ENCODE data around the gene AKAP10. TPM values are rescaled to one million over a fixed set of nuclear protein-coding genes. Genes with fewer than 3 reads are reported as not detected.
A peak's percentile ranks its signal among the peaks of the same experiment; 100 is the strongest.

The AKAP10 gene
- total and polyA plus RNA-seq, 10 of the 15 experiments (the other 5 are each of a cell fraction or from before 2014, with no cell fraction given), result 4.3 to 23.7 (median 14.7) TPM

GRCh38 chr17:19915245-19915978, 62.2 kb downstream of the AKAP10 start:
- Histone ChIP-seq H3K9ac (ENCODE audit: control insufficient read depth, insufficient read depth, low read length) (no peak overlapping the region), H3K9me3 (replicated peaks; ENCODE audit: control insufficient read depth, insufficient read depth, low read length) (no peaks in the 10 kb centered on the region), H3K4me2 (ENCODE audit: control insufficient read depth, insufficient read depth) (no peak overlapping the region), H3K4me3 (no peak overlapping the region), H4K20me1 (ENCODE audit: control insufficient read depth, insufficient read depth) (no peaks in the 10 kb centered on the region), H3K27ac (ENCODE audit: control insufficient read depth, insufficient read depth) (no peak overlapping the region), H3K79me2 (ENCODE audit: control insufficient read depth, insufficient read depth, low read length) (no peaks in the 10 kb centered on the region), H3K27me3 (replicated peaks in 1 of 2; ENCODE audit: control insufficient read depth in 2 of 2, insufficient read depth in 2 of 2, low read length in 1 of 2) (no peaks in the 10 kb centered on the region), H3K36me3 (ENCODE audit: control insufficient read depth in 2 of 2, insufficient read depth in 2 of 2, low read length in 1 of 2) (peaks cover 3 to 20% of the 10 kb centered on the region in 2 experiments), H3K4me1 (ENCODE audit: control insufficient read depth, insufficient read depth, low read length) (no peaks in the 10 kb centered on the region), H2AFZ (ENCODE audit: control insufficient read depth, low read depth, low read length) (no peak overlapping the region)
- POLR2A ChIA-PET, result no interaction called here
- ATAC-seq (no peak), DNase-seq (ENCODE audit: low read depth, low spot score) (no peak), FAIRE-seq (peak; percentile 35)
- RAD21 ChIA-PET (ENCODE audit: unreplicated experiment), result no interaction called here
- SMC1A ChIA-PET (ENCODE audit: uncharacterized antibody, unreplicated experiment), result no interaction called here
- in situ Hi-C loops (cut with MboI) (no loop called here), intact Hi-C loops (cut with micrococcal nuclease; ENCODE audit: unreplicated experiment) (no loop called here)
- CTCF ChIA-PET, result no interaction called here
- BruUV-seq (replicated peaks), result no TSS peak
- WGBS (ENCODE audit: insufficient coverage, insufficient replicate concordance, low lambda C conversion rate, missing lambda C conversion rate), result 98% methylated on average over 2 of the region's 2 CpGs
- no peak for TF ChIP-seq TARDBP (IDR thresholded peaks at IDR 0.05; ENCODE audit: borderline replicate concordance)
- no peak for TF ChIP-seq ZBTB33 (IDR thresholded peaks at IDR 0.05)
- no peak for TF ChIP-seq SMARCA5 (IDR thresholded peaks at IDR 0.05)
- TF ChIP-seq YBX1 (IDR thresholded peaks at IDR 0.05), result no peak
- no peak for TF ChIP-seq GATAD2B (conservative IDR thresholded peaks at IDR 0.05; ENCODE audit: low read depth)
- TF ChIP-seq EGR1 (IDR thresholded peaks at IDR 0.05; ENCODE audit: borderline replicate concordance in 1 of 2, low read depth in 2 of 2, low read length in 2 of 2), result no peak
- TF ChIP-seq ZNF687 (IDR thresholded peaks at IDR 0.05), result no peak
- TF ChIP-seq ZBTB40 (IDR thresholded peaks at IDR 0.05; ENCODE audit: borderline replicate concordance), result no peak
- TF ChIP-seq RB1 (IDR thresholded peaks at IDR 0.05; ENCODE audit: borderline replicate concordance), result no peak
- no peak for TF ChIP-seq KLF5 (IDR thresholded peaks at IDR 0.05; ENCODE audit: partially characterized antibody)
